HCT116 (cell line): Measurements from ENCODE around the gene NPSR1.
"Not testable (repeated sequence)": the region's sequence is repeated elsewhere in the genome, so short reads cannot be mapped to it uniquely, and the experiment has no call there.

Experiments
- EZH2phosphoT487 ChIP-seq: fragments of 200-600 bp; IDR thresholded peaks from 2 replicates; pipeline ENCODE4 v1.6.1; 2018; ENCODE audit warnings: antibody characterized with exemption, borderline replicate concordance
- FOSL1 ChIP-seq: IDR thresholded peaks from 2 replicates; pipeline ENCODE4 v1.6.1; 2012; ENCODE audit warnings: low read depth
- JUND ChIP-seq: IDR thresholded peaks from 2 replicates; pipeline ENCODE4 v1.6.1; 2012
- SRF ChIP-seq: IDR thresholded peaks from 2 replicates; pipeline ENCODE4 v1.6.1; 2012; ENCODE audit warnings: low read depth
- YY1 ChIP-seq: IDR thresholded peaks from 2 replicates; pipeline ENCODE4 v1.6.1; 2011; ENCODE audit warnings: low read length, low read depth, moderate library complexity, mild to moderate bottlenecking; ENCODE audit not compliant: insufficient replicate concordance; ENCODE audit errors: extremely low read depth
- TF ChIP-seq, protein P1 (sequence below), 3 experiments: fragments of 200-600 bp in 1 of 3; sonication (generic) in 1 of 3; IDR thresholded peaks in 2 of 3; conservative IDR thresholded peaks in 1 of 3; 2 replicates each; pipeline ENCODE4 v1.5.1; 2012 to 2017; ENCODE audit warnings: low read depth in 2 of 3, low read length in 2 of 3, antibody characterized with exemption in 1 of 3, borderline replicate concordance in 1 of 3, control low read depth in 1 of 3, mild to moderate bottlenecking in 1 of 3, mixed read lengths in 1 of 3, mixed run types in 1 of 3, moderate library complexity in 1 of 3; ENCODE audit not compliant: insufficient read depth in 1 of 3

DNA sequence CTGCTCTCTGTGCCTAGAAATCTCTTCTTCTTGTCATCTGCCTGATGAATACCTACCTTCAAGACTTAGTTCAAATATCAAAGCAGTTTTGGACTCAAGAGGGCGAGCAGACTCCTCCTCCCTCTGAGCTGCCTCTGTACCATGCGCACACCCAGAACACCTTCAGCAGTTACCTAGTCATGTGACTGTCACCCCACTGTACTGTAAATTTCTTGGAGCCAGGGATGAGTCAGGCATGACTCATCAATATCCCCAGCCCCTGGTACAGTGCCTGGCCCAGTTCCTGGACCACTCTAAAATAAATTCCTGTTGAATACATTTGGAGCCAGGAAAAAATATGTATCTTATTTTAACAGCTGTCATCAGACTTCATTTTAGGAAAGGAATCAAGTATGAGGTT is 212.0 kb downstream of the NPSR1 start:
- TF ChIP-seq, protein P1, sequence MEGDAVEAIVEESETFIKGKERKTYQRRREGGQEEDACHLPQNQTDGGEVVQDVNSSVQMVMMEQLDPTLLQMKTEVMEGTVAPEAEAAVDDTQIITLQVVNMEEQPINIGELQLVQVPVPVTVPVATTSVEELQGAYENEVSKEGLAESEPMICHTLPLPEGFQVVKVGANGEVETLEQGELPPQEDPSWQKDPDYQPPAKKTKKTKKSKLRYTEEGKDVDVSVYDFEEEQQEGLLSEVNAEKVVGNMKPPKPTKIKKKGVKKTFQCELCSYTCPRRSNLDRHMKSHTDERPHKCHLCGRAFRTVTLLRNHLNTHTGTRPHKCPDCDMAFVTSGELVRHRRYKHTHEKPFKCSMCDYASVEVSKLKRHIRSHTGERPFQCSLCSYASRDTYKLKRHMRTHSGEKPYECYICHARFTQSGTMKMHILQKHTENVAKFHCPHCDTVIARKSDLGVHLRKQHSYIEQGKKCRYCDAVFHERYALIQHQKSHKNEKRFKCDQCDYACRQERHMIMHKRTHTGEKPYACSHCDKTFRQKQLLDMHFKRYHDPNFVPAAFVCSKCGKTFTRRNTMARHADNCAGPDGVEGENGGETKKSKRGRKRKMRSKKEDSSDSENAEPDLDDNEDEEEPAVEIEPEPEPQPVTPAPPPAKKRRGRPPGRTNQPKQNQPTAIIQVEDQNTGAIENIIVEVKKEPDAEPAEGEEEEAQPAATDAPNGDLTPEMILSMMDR (IDR thresholded peaks at IDR 0.05 in 2 of 3, conservative IDR thresholded peaks at IDR 0.05 in 1 of 3; ENCODE audit: borderline replicate concordance in 1 of 3, insufficient read depth in 1 of 3, low read depth in 2 of 3, low read length in 2 of 3), result not testable (repeated sequence)
- TF ChIP-seq JUND (peak; percentile 72), FOSL1 (peak; percentile 83)
- not testable (repeated sequence) for TF ChIP-seq YY1, SRF, EZH2phosphoT487
